ENCODE results near the gene ATXN2L. TPM values are rescaled to one million over a fixed set of nuclear protein-coding genes. Genes with fewer than 3 reads are reported as not detected.
A peak's percentile ranks its signal among the peaks of the same experiment; 100 is the strongest.

The ATXN2L gene
- total RNA-seq, 4 donors from 2014 or later: 43.4 to 73.9 (median 52.6) TPM

DNA sequence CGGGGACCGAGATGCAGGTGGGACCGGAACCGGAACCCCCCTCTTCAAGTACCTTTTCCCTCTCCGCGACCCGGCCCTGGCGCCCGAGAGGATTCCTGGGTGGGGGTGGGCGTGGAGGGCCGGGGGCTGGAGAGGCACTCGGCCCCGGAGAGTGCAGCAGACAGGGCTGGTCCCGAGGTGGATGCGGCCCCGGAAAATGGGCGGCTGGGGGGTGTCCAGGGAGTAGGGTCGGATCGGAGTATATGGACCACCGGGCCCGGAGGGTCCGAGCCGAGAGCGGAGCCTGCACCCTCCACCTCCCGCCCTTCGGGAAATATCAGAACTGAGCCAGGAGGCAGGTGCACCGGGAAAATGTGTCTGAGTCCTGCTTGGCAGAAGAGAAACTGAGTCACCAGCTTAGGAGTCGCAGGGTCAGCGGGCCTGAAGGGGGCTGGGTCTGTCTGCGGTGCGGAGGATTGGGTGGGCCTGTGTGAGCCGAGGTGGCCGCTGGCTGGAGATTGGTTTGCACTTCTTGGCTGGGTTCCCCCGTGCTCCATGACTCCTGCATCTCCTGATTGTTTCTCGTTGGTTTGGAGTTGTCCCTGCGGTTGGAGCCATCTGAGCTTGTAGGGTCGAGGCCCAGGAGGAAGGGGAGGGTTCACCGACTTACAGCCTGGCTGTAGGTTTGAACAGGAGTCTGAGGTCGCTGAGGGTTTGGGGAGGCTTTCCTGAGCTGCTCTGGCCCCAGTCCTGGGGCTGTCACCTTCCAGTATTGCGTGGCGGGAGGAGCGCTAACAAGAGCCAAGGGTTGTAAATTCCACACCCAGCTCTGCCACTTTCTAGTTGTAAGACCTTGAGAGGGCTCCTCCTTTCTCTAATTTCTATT lies 41.4 kb downstream of the ATXN2L start:
- 18% methylated on average over 9 of the region's 42 CpGs for WGBS

DNA sequence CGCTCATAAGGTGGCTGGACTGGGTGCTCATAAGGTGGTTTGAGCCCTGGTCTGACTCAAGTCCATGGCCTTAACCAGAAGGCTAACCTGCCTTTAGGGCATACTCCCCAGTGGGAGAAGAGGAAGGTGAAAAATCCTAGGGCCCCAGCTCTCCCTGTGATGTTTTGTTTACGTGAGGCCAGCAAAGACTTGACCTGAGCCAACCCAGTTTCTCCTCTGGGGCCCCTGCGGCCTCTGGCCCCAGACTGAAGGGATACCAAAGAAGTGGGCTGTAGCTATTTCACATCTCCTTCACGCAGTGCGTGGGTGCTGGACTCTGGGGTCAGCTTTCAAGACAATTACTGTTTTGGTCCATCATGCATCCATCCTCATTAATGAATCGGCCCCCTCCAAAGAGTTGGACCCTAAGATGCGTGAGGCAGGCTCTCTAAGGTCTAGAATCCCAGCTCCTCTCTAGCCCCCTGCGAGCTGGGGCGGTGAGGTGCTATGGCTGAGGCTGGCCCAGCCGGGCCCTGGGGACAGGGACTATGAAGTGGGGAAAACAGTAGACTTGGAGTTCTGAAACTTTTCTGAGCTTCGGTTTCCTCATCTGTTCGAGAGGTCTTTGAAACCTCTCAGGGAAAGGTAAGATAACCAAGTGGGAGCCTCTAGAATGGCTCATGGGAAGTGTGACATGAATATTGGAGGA lies 42.3 kb downstream of the ATXN2L start:
- no peak for TF ChIP-seq POLR2A (IDR thresholded peaks at IDR 0.05; ENCODE audit: low read depth)
- TF ChIP-seq POLR2AphosphoS5 (IDR thresholded peaks at IDR 0.05): no peak
- no peak for TF ChIP-seq EP300 (IDR thresholded peaks at IDR 0.05)
- TF ChIP-seq, protein P1, sequence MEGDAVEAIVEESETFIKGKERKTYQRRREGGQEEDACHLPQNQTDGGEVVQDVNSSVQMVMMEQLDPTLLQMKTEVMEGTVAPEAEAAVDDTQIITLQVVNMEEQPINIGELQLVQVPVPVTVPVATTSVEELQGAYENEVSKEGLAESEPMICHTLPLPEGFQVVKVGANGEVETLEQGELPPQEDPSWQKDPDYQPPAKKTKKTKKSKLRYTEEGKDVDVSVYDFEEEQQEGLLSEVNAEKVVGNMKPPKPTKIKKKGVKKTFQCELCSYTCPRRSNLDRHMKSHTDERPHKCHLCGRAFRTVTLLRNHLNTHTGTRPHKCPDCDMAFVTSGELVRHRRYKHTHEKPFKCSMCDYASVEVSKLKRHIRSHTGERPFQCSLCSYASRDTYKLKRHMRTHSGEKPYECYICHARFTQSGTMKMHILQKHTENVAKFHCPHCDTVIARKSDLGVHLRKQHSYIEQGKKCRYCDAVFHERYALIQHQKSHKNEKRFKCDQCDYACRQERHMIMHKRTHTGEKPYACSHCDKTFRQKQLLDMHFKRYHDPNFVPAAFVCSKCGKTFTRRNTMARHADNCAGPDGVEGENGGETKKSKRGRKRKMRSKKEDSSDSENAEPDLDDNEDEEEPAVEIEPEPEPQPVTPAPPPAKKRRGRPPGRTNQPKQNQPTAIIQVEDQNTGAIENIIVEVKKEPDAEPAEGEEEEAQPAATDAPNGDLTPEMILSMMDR (IDR thresholded peaks at IDR 0.05): no peak
- DNase-seq (ENCODE audit: extremely low spot score): no peak

More for the DNA sequence above, 41.4 kb downstream of the ATXN2L start:
- peaks cover 16 to 43% (median 35%) of the 10 kb centered on the region in 4 donors for H3K4me1 ChIP-seq
- intact Hi-C loops (cut with DNase I): loop anchor here (5.0 kb wide), 1 partner anchor 42 kb away; the partner anchor contains the start of gene ATXN2L
- H3K9me3 ChIP-seq: no peaks in the 10 kb centered on the region
- peaks cover 27 to 37% (median 32%) of the 10 kb centered on the region in 4 donors for H3K36me3 ChIP-seq
- peak overlapping the region; percentile 89 to 93 (median 90) for H3K27ac ChIP-seq (replicated peaks in 1 of 4)
- H3K27me3 ChIP-seq: no peaks in the 10 kb centered on the region
- H3K4me3 ChIP-seq: peak overlapping the region; percentile 75 to 93 (median 86)
- TF ChIP-seq POLR2A (IDR thresholded peaks at IDR 0.05; ENCODE audit: low read depth) (no peak), EP300 (IDR thresholded peaks at IDR 0.05) (no peak), POLR2AphosphoS5 (IDR thresholded peaks at IDR 0.05) (no peak)
- TF ChIP-seq, protein P1 (IDR thresholded peaks at IDR 0.05): no peak
- no peak for DNase-seq (ENCODE audit: extremely low spot score)

DNA sequence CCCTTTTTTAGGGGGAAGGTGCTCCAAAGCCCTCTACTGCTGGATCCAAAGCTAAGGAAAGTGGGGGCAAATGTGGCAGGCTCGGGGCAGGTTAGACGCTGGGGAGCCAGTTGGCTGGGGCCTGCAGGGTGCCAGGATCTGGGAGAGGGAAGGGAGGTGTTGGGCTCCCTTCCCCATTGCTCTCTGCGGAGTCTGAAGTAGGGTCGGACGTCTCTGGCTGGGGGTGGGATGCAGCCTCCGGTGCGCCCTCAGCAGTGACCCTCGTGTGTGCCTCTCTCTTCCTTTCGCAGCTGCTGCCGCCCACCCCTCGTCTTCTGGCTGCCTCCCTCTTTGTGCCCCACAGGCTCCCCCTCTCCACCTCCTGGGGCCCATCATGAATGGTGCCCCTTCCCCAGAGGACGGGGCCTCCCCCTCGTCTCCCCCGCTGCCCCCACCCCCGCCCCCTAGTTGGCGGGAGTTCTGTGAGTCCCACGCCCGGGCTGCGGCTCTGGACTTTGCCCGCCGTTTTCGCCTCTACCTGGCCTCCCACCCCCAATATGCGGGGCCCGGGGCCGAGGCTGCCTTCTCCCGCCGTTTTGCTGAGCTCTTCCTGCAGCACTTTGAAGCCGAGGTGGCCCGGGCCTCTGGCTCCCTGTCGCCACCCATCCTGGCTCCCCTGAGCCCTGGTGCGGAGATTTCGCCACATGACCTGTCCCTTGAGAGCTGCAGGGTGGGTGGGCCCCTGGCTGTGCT lies 43.1 kb downstream of the ATXN2L start:
- H3K36me3 ChIP-seq: peaks cover 44 to 54% (median 49%) of the 10 kb centered on the region in 4 donors
- no peak overlapping the region for H3K27ac ChIP-seq (replicated peaks in 1 of 4)
- DNase-seq (ENCODE audit: extremely low spot score): no peak
- H3K4me3 ChIP-seq: no peak overlapping the region
- no peaks in the 10 kb centered on the region for H3K9me3 ChIP-seq
- TF ChIP-seq POLR2A (IDR thresholded peaks at IDR 0.05; ENCODE audit: low read depth): no peak
- no peak for TF ChIP-seq POLR2AphosphoS5 (IDR thresholded peaks at IDR 0.05)
- TF ChIP-seq, protein P1 (IDR thresholded peaks at IDR 0.05): no peak
- TF ChIP-seq EP300 (IDR thresholded peaks at IDR 0.05): no peak
- H3K27me3 ChIP-seq: no peaks in the 10 kb centered on the region
- intact Hi-C loops (cut with DNase I): no loop called here
- WGBS: 75% methylated on average over 22 of the region's 32 CpGs
- peaks cover 16 to 43% (median 35%) of the 10 kb centered on the region in 4 donors for H3K4me1 ChIP-seq

More for the DNA sequence above, 42.3 kb downstream of the ATXN2L start:
- peaks cover 37 to 46% (median 42%) of the 10 kb centered on the region in 4 donors for H3K36me3 ChIP-seq
- H3K4me3 ChIP-seq: peak overlapping the region in 2 of 4 donors; percentile 83 to 88
- peaks cover 16 to 43% (median 35%) of the 10 kb centered on the region in 4 donors for H3K4me1 ChIP-seq
- H3K9me3 ChIP-seq: no peaks in the 10 kb centered on the region
- intact Hi-C loops (cut with DNase I): no loop called here
- no peaks in the 10 kb centered on the region for H3K27me3 ChIP-seq
- 76% methylated on average over 12 of the region's 12 CpGs for WGBS
- peak overlapping the region in 2 of 4 donors; percentile 89 for H3K27ac ChIP-seq (replicated peaks in 1 of 4)

DNA sequence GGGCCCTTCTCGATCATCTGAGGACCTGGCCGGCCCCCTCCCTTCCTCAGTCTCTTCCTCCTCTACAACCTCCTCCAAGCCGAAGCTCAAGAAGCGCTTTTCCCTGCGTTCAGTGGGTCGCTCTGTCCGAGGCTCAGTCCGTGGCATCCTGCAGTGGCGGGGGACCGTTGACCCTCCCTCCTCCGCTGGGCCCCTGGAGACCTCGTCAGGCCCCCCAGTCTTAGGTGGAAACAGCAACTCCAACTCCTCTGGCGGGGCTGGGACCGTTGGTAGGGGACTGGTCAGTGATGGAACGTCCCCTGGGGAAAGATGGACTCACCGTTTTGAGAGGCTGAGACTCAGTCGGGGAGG lies 43.6 kb downstream of the ATXN2L start:
- Histone ChIP-seq H3K4me3 (no peak overlapping the region), H3K36me3 (peaks cover 50 to 59% (median 54%) of the 10 kb centered on the region in 4 donors), H3K27ac (replicated peaks in 1 of 4) (no peak overlapping the region), H3K4me1 (peaks cover 16 to 43% (median 35%) of the 10 kb centered on the region in 4 donors), H3K27me3 (no peaks in the 10 kb centered on the region), H3K9me3 (no peaks in the 10 kb centered on the region)
- TF ChIP-seq POLR2AphosphoS5 (IDR thresholded peaks at IDR 0.05) (no peak), EP300 (IDR thresholded peaks at IDR 0.05) (no peak), POLR2A (IDR thresholded peaks at IDR 0.05; ENCODE audit: low read depth) (no peak)
- TF ChIP-seq, protein P1 (IDR thresholded peaks at IDR 0.05): no peak
- intact Hi-C loops (cut with DNase I): no loop called here
- no peak for DNase-seq (ENCODE audit: extremely low spot score)
- WGBS: 78% methylated on average over 17 of the region's 17 CpGs

Data from esophagus muscularis mucosa (tissue), 4 donors.